GM21717 (cell line): ENCODE results near the gene PLA2G15.
"Not testable (repeated sequence)": the region's sequence is repeated elsewhere in the genome, so short reads cannot be mapped to it uniquely, and the experiment has no call there.

ENCODE experiments used
- ATAC-seq: cut with Tn5 transposase; IDR thresholded peaks from one replicate; pipeline ENCODE4 v1.9.1; 2021; ENCODE audit warnings: mild to moderate bottlenecking, moderate library complexity; ENCODE audit not compliant: unreplicated experiment

Gene PLA2G15

GRCh38 chr16:68274441-68274840, 29.3 kb downstream of the PLA2G15 start:
- no peak for ATAC-seq

DNA sequence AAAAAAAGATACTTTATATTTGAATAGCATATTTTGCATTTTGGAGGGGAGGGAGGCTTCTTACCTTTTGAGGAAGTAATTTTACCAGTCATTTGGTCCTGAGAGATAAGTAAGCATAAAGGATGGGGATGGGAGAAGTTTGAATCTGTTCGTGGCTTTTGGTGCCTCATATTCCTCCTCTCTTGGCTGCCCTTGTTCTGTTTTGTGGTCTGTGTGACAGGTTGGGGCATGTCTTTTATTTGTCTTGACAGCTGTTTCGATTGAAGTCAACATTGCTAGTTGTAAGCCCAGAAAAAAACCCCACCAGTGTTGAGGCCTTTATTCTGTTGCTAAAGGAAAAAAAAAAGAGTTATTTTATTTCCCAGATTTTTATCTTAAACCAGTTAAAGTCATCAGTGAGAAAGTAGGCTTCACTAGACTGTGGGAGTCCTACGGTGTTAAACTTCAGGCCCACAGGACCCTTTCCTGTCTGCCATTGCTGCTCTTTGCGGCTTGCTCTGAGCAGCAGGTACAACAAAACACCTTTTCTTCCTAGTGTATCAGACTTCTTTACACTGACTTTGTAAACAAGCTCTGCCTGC, 30.5 kb downstream of the PLA2G15 start:
- ATAC-seq = peak; percentile 78

DNA sequence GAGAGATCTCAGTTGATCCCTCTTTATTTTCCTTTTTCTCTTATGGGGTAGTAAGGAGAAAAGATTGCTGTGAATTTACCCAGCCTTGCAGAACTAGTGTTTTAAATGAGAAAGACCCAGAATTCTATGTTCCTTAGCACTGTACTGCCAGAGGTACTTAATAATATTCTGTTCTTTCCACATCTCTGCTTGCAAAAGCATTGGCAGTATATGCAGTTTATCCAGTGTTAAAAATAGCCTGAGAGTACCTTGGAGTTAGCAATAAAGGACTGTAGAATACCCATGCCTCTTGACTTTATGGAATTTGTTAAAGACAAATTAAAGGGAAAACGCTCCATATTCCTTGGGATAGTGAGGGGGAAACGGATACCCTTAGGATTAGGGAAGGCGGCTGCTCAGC, 31.1 kb downstream of the PLA2G15 start:
- no peak for ATAC-seq

DNA sequence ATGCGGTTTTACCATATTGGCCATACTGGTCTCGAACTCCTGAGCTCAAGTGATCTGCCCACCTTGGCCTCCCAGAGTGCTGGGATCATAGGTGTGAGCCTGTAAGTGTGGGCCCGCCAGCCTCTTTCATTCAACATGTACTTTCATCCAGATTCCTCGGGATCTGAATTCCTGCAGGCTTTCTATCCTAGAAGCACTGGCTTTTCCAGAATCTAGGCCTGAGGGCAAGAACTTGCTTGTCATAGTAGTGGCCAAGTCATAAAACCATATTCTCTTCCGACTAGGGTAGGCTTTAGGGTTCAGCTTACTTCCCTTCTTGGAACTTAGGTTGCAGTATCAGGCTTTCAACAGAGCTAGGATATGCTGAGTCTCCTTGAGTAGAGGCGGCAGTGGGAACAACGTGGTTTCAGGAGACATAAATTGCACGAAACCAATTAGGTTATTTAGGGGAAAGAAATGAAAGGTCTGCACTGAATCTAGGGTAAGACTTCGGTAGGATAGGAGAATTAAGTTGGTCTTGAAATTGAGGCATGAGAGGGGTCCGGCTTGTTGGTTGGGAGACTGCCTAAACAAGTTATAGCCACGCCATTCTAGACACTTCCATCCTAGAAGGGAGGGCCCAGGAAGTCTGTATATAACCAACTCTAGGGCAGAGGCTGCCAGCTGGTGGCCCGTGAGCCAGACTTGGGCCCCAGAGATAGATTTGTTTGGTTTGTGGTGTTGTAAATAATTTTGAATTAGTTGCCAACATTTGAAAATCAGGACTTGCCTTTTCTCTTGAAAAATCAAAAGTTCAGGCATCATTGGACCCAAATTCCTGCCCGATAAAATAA, 34.8 kb downstream of the PLA2G15 start:
- no peak for ATAC-seq

DNA sequence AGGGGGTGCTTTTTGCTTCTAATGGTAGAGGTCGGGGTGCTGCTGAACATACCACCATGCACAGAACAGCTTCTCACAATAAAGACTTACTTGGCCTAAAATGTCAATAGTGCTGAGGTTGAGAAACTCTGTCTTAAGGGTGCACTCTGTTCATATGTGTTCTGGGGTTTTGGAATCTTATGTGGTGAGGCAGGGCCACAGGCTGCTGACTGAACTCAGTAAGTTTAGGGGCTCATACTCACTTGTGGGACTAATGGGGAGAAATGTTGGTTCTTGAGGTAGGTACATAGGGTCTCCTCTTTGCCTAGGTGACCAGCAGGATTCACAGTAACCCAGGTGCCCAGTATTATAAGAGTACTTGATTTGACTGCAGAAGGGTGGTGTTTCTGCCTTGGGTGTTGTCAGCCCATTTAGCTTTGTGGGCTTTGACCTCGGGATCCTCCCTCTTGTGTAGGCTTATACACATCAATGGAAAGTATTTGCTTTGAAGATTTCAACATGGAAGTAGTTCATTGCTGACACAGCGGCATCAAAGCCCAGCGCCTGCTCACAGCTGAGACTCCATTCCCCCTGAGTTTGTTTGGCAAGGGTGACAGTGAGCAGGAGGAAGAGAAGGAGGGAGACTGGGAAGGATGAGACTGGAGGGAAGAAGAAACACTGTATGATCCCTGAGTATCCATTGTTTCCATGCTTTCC, 36.3 kb downstream of the PLA2G15 start:
- no peak for ATAC-seq

DNA sequence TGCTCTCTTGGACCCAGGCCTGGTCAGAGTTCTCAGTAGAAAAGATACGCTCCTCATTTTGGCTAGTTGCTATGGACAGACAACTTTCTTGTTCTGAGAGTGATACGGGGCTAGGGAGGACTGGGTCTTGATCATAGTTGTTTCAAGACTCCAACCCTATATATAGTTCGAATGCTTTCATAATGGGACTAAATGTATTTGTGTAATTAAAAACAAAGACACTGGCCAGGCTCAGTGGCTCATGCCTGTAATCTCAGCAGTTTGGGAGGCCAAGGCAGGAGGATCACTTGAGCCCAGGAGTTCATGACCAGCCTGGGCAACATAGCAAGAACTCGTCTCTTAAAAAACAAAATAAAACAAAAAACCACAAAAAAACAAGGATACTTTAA, 36.9 kb downstream of the PLA2G15 start:
- no peak for ATAC-seq

GRCh38 chr16:68283346-68283745, 38.2 kb downstream of the PLA2G15 start:
- ATAC-seq = no peak

- ATAC-seq = no peak
These were observed 38.8 kb downstream of the PLA2G15 start for GRCh38 chr16:68283801-68284598.

DNA sequence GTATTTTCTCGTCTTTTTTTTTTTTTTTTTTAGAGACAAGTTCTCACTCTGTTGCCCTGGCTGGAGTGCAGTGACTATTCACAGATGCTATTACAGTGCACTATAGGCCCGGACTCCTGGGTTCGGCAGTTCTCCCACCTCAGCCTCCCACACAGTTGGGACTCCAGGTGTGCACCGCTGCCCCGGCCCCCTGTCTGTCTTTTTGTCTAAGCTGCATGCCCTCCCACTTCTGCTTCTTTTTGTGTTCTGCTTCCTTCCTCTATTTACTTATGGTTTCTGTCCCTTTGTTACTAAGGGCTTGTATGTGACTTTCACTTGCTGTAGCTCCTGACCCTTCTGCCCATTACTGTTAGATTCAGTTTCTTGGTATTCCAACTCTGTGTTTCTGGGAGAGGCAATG, 39.7 kb downstream of the PLA2G15 start:
- ATAC-seq = peak; percentile 57

DNA sequence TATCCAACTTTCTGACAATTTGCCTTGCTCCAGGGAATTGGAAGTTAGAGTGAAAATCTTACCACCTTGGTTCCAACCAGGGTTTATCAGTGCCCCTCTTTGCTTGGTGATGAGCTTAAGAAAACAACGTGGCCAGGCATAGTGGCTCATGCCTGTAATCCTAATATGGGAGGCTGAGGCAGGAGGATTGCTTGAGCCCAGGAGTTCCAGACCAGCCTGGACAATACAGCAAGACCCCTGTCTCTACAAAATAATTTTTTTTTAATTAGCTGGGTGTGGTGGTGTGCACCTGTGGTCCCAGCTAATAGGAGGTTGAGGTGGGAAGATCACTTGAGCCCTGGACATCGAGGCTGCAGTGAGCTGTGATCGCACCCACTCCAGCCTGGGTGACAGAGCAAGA, 40.5 kb downstream of the PLA2G15 start:
- ATAC-seq = no peak

DNA sequence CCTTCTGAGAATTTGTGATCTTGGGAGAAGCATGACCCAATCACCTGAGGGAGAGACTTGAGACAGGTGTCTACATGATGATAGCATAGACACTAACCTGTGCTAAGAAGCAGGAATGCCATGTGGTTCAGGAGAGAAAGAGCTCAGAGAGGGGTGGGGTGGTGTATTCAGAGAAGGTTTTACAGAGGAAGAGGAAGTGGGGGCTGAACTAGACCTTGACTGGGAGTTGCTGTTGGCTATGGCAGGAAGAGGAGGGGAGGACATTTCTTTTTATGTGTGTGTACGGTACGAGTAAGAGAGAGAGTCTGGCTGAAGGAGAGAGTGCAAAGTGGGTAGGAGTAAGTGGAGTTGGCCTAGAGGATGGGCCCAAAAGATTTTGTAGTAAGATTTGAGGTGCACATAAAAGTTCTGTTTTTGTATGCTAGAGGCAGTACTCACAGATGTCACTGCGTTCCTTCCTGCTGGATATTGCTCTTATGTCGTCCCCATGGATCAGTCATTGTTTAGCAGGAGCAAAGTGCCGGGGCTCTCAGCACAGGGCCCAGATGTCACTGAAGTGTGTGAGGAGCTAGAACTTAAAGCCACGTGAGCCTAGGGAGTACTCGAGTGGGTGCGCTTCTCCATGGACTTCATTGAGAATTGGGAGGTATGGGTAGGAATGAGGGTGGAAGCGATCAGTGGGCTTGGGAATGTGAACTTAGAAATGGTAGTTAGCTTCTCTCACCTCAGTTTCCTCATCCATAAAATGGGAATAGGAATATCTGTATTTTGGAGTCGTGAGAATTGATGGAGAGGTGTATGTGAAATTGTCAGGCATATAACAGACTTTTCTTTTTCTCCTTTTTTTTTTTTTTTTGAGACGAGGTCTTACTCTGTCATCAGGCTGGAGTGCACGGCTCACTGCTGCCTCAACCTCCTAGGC, 41.2 kb downstream of the PLA2G15 start:
- no peak for ATAC-seq

- ATAC-seq = no peak
These were observed 42.4 kb downstream of the PLA2G15 start for GRCh38 chr16:68287276-68288251.

DNA sequence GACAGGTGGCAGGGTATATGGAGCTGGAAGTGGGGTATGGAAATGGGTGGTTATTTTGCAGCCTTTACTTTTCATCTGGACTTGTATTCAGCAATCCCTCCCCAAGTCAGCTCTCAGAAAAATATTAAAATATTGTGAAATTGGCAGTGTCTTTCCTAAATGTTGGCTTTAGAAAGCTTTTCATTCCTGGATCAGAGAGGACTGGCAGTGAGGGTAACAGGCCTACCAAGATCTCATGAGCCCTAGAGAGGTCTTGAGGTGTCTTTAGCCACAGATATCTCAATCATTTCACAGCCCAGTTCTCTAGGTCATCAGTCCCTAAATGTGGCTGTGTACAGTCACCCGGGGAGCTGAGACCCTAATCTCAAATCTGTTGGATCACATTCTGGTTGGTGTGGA, 43.1 kb downstream of the PLA2G15 start:
- ATAC-seq = no peak

DNA sequence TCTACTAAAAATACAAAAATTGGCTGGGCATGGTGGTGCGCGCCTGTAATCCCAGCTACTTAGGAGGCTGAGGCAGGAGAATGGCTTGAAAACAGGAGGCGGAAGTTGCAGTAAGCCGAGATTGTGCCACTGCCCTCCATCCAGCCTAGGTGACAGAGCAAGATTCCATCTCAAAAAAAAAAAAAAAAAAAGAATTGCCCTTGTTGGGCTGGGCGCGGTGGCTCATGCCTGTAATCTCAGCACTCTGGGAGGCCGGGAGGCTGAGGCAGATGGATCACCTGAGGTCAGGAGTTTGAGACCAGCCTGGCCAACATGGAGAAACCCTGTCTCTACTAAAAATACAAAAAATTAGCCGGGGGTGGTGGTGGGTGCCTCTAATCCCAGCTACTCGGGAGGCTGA, 43.6 kb downstream of the PLA2G15 start:
- ATAC-seq = not testable (repeated sequence)

DNA sequence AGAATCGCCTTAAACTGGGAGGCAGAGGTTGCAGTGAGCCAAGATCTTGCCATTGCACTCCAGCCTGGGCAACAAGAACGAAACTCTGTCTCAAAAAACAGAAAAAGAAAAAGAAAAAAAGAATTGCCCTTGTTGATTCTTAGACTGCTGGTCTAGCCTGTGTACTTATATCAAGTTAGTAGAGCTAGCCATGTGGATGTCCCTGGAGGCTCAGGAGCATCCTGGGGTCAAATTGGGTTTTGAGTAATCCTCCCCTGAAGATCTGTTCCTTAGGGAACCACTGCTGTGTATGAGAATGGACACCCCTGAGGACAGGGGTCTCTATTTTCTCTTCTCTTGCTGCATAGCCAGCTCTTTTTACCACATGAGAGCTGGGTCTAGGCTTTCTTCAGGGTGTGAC, 44.0 kb downstream of the PLA2G15 start:
- ATAC-seq = no peak

DNA sequence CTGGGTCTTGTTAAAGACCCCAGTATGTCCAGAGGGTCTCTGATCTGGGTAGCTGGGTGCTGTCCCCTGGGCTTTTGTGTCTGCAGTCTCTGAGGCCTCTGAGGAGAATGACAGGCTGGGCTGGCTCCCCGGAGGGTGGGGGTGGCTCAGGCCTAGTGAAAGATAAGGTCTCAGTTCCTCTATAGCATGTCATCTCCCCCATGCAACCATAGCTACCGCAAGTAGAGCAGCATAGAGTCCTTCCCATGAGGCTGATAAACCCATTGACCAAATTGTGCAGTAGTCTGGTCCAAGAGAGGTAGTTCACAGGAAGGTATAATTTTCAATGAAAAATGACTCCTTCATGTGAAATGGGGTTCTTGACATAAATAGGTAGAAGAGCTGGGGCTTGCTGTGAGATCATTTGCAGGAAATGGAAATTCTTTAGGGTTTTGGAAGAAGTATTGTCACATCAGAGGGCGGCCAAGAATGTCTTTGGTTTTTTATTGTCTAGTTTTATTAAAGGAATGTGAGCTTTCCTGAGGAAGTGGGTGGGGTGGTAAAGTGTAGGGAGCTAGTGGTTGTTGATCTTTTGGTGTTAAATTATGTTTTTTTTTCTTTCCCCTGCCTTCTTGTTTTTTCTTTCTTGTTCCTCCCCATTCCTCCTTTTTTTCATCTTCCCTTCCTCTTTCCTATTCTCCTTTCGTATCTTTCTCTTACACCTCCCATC, 44.6 kb downstream of the PLA2G15 start:
- ATAC-seq = peak; percentile 71

- no peak for ATAC-seq
These were observed 45.3 kb downstream of the PLA2G15 start for GRCh38 chr16:68290450-68290849.

GRCh38 chr16:68291227-68291626, 46.1 kb downstream of the PLA2G15 start:
- ATAC-seq = no peak
